GM21447 (cell line): ENCODE results near the gene CTCF.
A peak's percentile ranks its signal among the peaks of the same experiment; 100 is the strongest.

Experiments
- ATAC-seq: cut with Tn5 transposase; IDR thresholded peaks from one replicate; pipeline ENCODE4 v1.9.1; 2021; ENCODE audit not compliant: unreplicated experiment

Gene CTCF

DNA sequence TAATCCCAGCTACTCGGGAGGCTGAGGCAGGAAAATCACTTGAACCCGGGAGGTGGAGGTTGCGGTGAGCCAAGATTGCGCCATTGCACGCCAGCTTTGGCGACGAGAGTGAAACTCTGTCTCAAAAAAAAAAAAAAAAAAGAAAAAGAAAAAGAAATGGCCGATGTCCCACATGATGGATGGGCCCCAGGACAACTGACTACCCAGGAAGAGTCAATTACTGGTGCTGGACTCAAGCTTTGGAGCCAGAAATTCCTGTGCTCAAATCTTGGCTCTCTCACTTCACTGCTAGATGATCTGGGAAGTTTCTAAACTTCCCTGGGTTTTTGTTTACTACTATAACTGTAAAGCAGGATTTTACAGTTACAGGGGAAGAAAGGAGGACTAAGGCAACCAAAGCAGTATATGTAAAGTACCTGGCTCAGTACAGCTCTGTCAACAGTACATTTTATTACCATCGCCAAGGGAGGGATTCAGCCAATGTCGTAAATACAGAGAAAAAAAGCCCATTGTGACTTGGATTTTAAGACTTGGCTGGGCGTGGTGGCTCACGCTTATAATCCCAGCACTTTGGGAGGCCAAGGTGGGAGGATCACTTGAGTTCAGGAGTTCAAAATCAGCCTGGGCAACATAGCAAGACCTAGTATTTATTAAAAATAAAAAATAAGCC, 116.2 kb downstream of the CTCF start:
- no peak for ATAC-seq

- ATAC-seq, result no peak
Observed at GRCh38 chr16:67679935-67680897, 117.9 kb downstream of the CTCF start.

GRCh38 chr16:67683767-67684166, 121.4 kb downstream of the CTCF start:
- ATAC-seq, result no peak

GRCh38 chr16:67685388-67686112, 123.2 kb downstream of the CTCF start:
- ATAC-seq, result peak; percentile 61
